GM12864 (cell line): ENCODE measurements around the gene C3orf18.

Source experiments
- DNase-seq: peaks from one replicate; pipeline ENCODE4 v3.0.0-alpha.2; 2011; ENCODE audit warnings: low read depth
- H3K4me3 ChIP-seq: 2 replicates; pipeline ENCODE4 v1.5.1; 2011; ENCODE audit warnings: mild to moderate bottlenecking, low read depth, low read length, control low read depth
- TF ChIP-seq, protein P1 (sequence below): IDR thresholded peaks from 2 replicates; pipeline ENCODE4 v1.5.1; 2011; ENCODE audit warnings: low read depth, mild to moderate bottlenecking, moderate library complexity, low read length, control low read depth, inconsistent platforms; ENCODE audit errors: missing control alignments

The C3orf18 gene

GRCh38 chr3:50531201-50531600, 36.3 kb downstream of the C3orf18 start:
- no peak overlapping the region for H3K4me3 ChIP-seq
- TF ChIP-seq, protein P1, sequence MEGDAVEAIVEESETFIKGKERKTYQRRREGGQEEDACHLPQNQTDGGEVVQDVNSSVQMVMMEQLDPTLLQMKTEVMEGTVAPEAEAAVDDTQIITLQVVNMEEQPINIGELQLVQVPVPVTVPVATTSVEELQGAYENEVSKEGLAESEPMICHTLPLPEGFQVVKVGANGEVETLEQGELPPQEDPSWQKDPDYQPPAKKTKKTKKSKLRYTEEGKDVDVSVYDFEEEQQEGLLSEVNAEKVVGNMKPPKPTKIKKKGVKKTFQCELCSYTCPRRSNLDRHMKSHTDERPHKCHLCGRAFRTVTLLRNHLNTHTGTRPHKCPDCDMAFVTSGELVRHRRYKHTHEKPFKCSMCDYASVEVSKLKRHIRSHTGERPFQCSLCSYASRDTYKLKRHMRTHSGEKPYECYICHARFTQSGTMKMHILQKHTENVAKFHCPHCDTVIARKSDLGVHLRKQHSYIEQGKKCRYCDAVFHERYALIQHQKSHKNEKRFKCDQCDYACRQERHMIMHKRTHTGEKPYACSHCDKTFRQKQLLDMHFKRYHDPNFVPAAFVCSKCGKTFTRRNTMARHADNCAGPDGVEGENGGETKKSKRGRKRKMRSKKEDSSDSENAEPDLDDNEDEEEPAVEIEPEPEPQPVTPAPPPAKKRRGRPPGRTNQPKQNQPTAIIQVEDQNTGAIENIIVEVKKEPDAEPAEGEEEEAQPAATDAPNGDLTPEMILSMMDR = no peak

GRCh38 chr3:50530001-50530970, 37.3 kb downstream of the C3orf18 start:
- DNase-seq = no peak
- no peak overlapping the region for H3K4me3 ChIP-seq
- TF ChIP-seq, protein P1 = no peak

More at GRCh38 chr3:50531201-50531600, 36.3 kb downstream of the C3orf18 start:
- no peak for DNase-seq

DNA sequence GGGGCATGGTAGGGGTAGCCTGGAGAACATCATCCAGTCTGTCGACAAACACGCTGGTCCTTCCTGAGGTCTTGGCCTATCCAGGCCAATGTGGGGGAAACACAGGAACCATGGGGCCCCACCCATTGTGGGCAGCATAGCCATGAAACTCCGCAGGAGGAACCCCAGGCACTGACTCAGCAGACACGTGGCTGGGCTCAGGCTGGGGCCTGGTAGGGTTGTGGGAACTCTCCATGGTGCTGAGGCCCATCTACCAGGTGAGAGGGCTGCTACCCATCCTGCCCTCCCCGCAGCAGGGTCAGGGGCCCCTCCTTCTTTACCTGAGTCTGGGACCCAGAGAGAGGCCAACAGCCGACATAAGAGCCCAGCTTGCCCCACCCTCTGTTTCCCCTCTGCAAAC, 41.6 kb downstream of the C3orf18 start:
- H3K4me3 ChIP-seq = no peak overlapping the region
- no peak for DNase-seq
- TF ChIP-seq, protein P1 = no peak

DNA sequence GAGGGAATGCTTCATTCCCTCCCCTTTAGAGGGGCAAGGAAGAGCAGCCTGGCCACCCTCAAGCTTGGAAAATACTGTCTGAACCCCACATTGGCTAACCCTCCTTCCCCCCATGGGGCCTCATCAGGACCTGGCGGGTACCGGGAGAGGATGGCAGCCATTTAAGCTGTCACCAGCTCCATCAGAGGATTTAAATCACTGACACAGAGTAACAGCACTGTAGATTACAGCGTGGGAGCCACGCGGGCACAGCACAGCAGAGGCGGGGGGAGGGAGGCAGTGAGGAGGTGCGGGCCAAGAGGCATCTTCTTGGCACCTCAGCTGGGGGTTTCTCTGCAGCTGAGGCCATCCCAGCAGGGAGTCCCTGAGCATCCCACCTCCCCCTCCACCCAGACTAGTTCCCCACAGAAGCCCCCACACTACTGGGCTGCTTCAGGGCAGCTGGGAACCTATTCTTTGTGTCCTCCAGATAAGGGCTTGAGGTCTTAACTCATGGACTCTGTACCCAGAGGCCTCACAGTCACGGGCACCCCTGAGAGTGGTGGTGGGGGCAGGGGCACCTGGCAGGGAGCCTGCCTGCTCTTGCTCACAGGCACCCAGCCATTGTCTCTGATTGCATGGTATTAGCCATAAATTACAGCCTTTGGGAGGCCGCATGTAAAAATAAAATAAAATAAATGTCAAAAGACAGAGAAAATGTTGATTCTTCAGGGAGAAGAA, 42.2 kb downstream of the C3orf18 start:
- H3K4me3 ChIP-seq = no peak overlapping the region
- DNase-seq = no peak
- TF ChIP-seq, protein P1 = no peak

DNA sequence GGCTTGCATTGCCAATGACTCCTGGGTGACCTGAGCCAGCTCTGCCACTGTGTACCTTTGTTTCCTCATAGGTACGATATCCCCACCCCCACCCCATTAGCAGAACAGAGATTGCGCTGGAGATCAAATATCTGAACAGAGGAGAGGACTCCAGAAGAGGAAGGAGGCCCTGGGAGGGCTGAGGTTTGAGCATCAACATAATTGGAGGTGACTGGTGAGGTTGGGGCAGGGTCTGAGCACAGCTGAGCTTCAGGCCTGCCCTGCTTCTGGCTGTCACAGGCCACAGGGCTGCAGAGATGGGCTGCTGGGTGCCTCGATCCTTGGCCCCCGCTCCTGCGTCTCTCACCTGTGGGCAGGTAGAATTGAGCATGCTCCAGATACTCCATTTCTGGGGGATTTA, 42.8 kb downstream of the C3orf18 start:
- H3K4me3 ChIP-seq = no peak overlapping the region
- TF ChIP-seq, protein P1 = no peak
- DNase-seq = no peak

GRCh38 chr3:50523279-50523811, 44.2 kb downstream of the C3orf18 start:
- TF ChIP-seq, protein P1 = no peak
- no peak overlapping the region for H3K4me3 ChIP-seq
- no peak for DNase-seq
